H1 (cell line): Measurements from ENCODE around the gene ZMYND10. TPM values are rescaled to one million over a fixed set of nuclear protein-coding genes. Genes with fewer than 3 reads are reported as not detected.

Experiments used
- CTCF ChIA-PET: fragments of 300-600 bp; sonication (Branson Sonifier 250); formaldehyde crosslinking; loops from one replicate; lab custom pipeline; 2021; ENCODE audit not compliant: partially characterized antibody; lab: Charles Lee
- POLR2A ChIA-PET: fragments of 300-600 bp; sonication (Branson Sonifier 250); formaldehyde crosslinking; loops from one replicate; lab custom pipeline; 2021; ENCODE audit warnings: inconsistent platforms; ENCODE audit not compliant: partially characterized antibody; lab: Charles Lee
- DNase-seq, 2 experiments: peaks; one replicate each; pipeline versions ENCODE4 v3.0.0 to v3.0.0-alpha.2; 2010 to 2022; ENCODE audit warnings: low spot score in 2 of 2, low read depth in 1 of 2, mixed read lengths in 1 of 2
- FAIRE-seq: peaks from 2 replicates; lab custom pipeline; 2011; peaks lifted over from hg19 to GRCh38; lab: Jason Lieb, UNC
- H2AFZ ChIP-seq: 2 replicates; pipeline ENCODE4 v1.8.1; 2012; ENCODE audit warnings: low read length, inconsistent platforms
- H2AK5ac ChIP-seq: 2 replicates; pipeline ENCODE4 v1.6.1; 2013; ENCODE audit warnings: low read depth, low read length
- H2BK120ac ChIP-seq: replicated peaks from 2 replicates; pipeline ENCODE3; 2013; ENCODE audit warnings: low read depth, low read length, inconsistent platforms
- H2BK12ac ChIP-seq: 2 replicates; pipeline ENCODE4 v1.6.1; 2013; ENCODE audit warnings: low read depth, low read length
- H2BK15ac ChIP-seq: 2 replicates; pipeline ENCODE4 v1.6.1; 2013; ENCODE audit warnings: low read length
- H2BK20ac ChIP-seq: 2 replicates; pipeline ENCODE4 v1.6.1; 2013; ENCODE audit warnings: low read length
- H2BK5ac ChIP-seq: 2 replicates; pipeline ENCODE4 v1.6.1; 2013; ENCODE audit warnings: low read depth, low read length
- H3K14ac ChIP-seq: 2 replicates; pipeline ENCODE4 v1.6.1; 2013; ENCODE audit warnings: inconsistent platforms; ENCODE audit not compliant: insufficient read length
- H3K18ac ChIP-seq: 2 replicates; pipeline ENCODE4 v1.6.1; 2013; ENCODE audit warnings: low read length; ENCODE audit errors: extremely low read depth
- H3K23ac ChIP-seq: 2 replicates; pipeline ENCODE4 v1.6.1; 2013; ENCODE audit warnings: inconsistent platforms; ENCODE audit not compliant: insufficient read length
- H3K23me2 ChIP-seq: 2 replicates; pipeline ENCODE4 v1.6.1; 2013; ENCODE audit warnings: low read depth, low read length
- H3K27ac ChIP-seq: 2 replicates; pipeline ENCODE4 v1.6.1; 2011; ENCODE audit warnings: low read depth, low read length, inconsistent platforms
- H3K27me3 ChIP-seq, 4 experiments: replicated peaks in 1 of 4; 1 replicate in 1 of 4; 2 replicates in 3 of 4; pipeline versions ENCODE4 v1.6.1 to v1.8.1; 2011 to 2013; ENCODE audit warnings: low read length in 3 of 4, mild to moderate bottlenecking in 3 of 4, inconsistent platforms in 2 of 4, mixed read lengths in 2 of 4, moderate library complexity in 1 of 4; ENCODE audit not compliant: control insufficient read depth in 3 of 4, insufficient read depth in 3 of 4; ENCODE audit errors: extremely low read depth in 1 of 4
- H3K36me3 ChIP-seq, 4 experiments: 2 replicates each; pipeline versions ENCODE4 v1.6.1 to v1.8.1; 2011 to 2013; ENCODE audit warnings: mild to moderate bottlenecking in 4 of 4, low read length in 3 of 4, moderate library complexity in 2 of 4, control low read depth in 1 of 4, inconsistent platforms in 1 of 4; ENCODE audit not compliant: insufficient read depth in 4 of 4, control insufficient read depth in 2 of 4
- H3K4ac ChIP-seq: replicated peaks from 2 replicates; pipeline ENCODE3; 2013; ENCODE audit warnings: low read length, low read depth, mixed read lengths, inconsistent platforms; ENCODE audit not compliant: insufficient read length
- H3K4me1 ChIP-seq, 4 experiments: replicated peaks in 1 of 4; 1 replicate in 1 of 4; 2 replicates in 3 of 4; pipeline versions ENCODE4 v1.6.1 to v1.8.1; 2011 to 2013; ENCODE audit warnings: low read length in 3 of 4, inconsistent platforms in 2 of 4, mixed read lengths in 1 of 4; ENCODE audit not compliant: insufficient read depth in 4 of 4, control insufficient read depth in 3 of 4
- H3K4me2 ChIP-seq, 2 experiments: 2 replicates each; pipeline versions ENCODE4 v1.6.1 to v1.8.1; 2011 to 2013; ENCODE audit warnings: low read depth in 2 of 2, low read length in 2 of 2, control low read depth in 1 of 2, inconsistent platforms in 1 of 2, mild to moderate bottlenecking in 1 of 2; ENCODE audit not compliant: insufficient read depth in 1 of 2
- H3K4me3 ChIP-seq, 4 experiments: fragments of 200-600, 300-600 bp in 1 of 4; sonication (generic), shearing (Covaris generic), sonication (Bioruptor Twin) in 1 of 4; 2 replicates each; pipeline versions ENCODE4 v1.5.1 to v1.8.1; 2011 to 2016; ENCODE audit warnings: low read length in 4 of 4, low read depth in 3 of 4, control low read depth in 2 of 4, inconsistent platforms in 2 of 4, mild to moderate bottlenecking in 2 of 4, mixed read lengths in 1 of 4, moderate library complexity in 1 of 4; ENCODE audit not compliant: insufficient read depth in 2 of 4; ENCODE audit errors: extremely low read depth in 1 of 4
- H3K56ac ChIP-seq: replicated peaks from 2 replicates; pipeline ENCODE3; 2013; ENCODE audit warnings: low read depth, mild to moderate bottlenecking, mixed read lengths, low read length, inconsistent platforms; ENCODE audit not compliant: insufficient read length
- H3K79me1 ChIP-seq: 2 replicates; pipeline ENCODE4 v1.6.1; 2013; ENCODE audit warnings: low read depth, low read length, control low read depth
- H3K79me2 ChIP-seq, 2 experiments: 2 replicates each; pipeline versions ENCODE4 v1.6.1 to v1.8.1; 2012 to 2013; ENCODE audit warnings: low read length in 2 of 2, mild to moderate bottlenecking in 2 of 2, inconsistent platforms in 1 of 2; ENCODE audit not compliant: insufficient read depth in 2 of 2, control insufficient read depth in 1 of 2
- H3K9ac ChIP-seq, 4 experiments: replicated peaks in 1 of 4; 1 replicate in 1 of 4; 2 replicates in 3 of 4; pipeline versions ENCODE4 v1.6.1 to v1.8.1; 2011 to 2013; ENCODE audit warnings: low read depth in 3 of 4, low read length in 3 of 4, control low read depth in 2 of 4, mild to moderate bottlenecking in 2 of 4, moderate library complexity in 2 of 4, inconsistent platforms in 1 of 4; ENCODE audit errors: extremely low read depth in 1 of 4
- H3K9me3 ChIP-seq, 2 experiments: 2 replicates each; pipeline versions ENCODE4 v1.6.1 to v1.8.1; 2012 to 2013; ENCODE audit warnings: mild to moderate bottlenecking in 2 of 2, moderate library complexity in 2 of 2, control low read depth in 1 of 2, inconsistent platforms in 1 of 2, low read depth in 1 of 2, low read length in 1 of 2, mixed read lengths in 1 of 2; ENCODE audit not compliant: insufficient read depth in 2 of 2
- H4K20me1 ChIP-seq, 2 experiments: replicated peaks in 1 of 2; 2 replicates each; pipeline versions ENCODE3 to v1.8.1; 2011 to 2013; ENCODE audit warnings: inconsistent platforms in 2 of 2, low read length in 2 of 2, mild to moderate bottlenecking in 1 of 2; ENCODE audit not compliant: insufficient read depth in 2 of 2, control insufficient read depth in 1 of 2
- H4K5ac ChIP-seq: 2 replicates; pipeline ENCODE4 v1.6.1; 2013; ENCODE audit warnings: low read length, low read depth, mixed read lengths, inconsistent platforms; ENCODE audit not compliant: insufficient read length
- H4K8ac ChIP-seq: 2 replicates; pipeline ENCODE4 v1.8.0; 2013; ENCODE audit warnings: mild to moderate bottlenecking, moderate library complexity, low read length, inconsistent platforms; ENCODE audit not compliant: insufficient read depth; ENCODE audit errors: extremely low read depth
- H4K91ac ChIP-seq: replicated peaks from 2 replicates; pipeline ENCODE3; 2013; ENCODE audit warnings: low read length, mixed read lengths, inconsistent platforms; ENCODE audit not compliant: insufficient read length
- BACH1 ChIP-seq: IDR thresholded peaks from 2 replicates; pipeline ENCODE4 v1.6.1; 2012; ENCODE audit warnings: low read length, improper control_type of control experiment
- GABPA ChIP-seq: IDR thresholded peaks from 2 replicates; pipeline ENCODE4 v1.6.1; 2011; ENCODE audit warnings: mild to moderate bottlenecking, low read length, moderate library complexity, borderline replicate concordance; ENCODE audit not compliant: insufficient read depth
- MAX ChIP-seq: IDR thresholded peaks from 2 replicates; pipeline ENCODE4 v1.6.1; 2012; ENCODE audit warnings: inconsistent platforms
- TAF1 ChIP-seq: IDR thresholded peaks from 2 replicates; pipeline ENCODE4 v1.6.1; 2011; ENCODE audit warnings: mild to moderate bottlenecking, low read depth, low read length
- TBP ChIP-seq: IDR thresholded peaks from 2 replicates; pipeline ENCODE4 v1.6.1; 2011; ENCODE audit warnings: low read depth, low read length, improper control_type of control experiment
- YY1 ChIP-seq: IDR thresholded peaks from 2 replicates; pipeline ENCODE4 v1.6.1; 2011; ENCODE audit warnings: low read depth, mild to moderate bottlenecking, low read length
- WGBS, 2 experiments: shearing (Covaris generic) in 1 of 2; methylation state at CpG; one replicate each; pipeline versions ENCODE4 v1.1.6 to v1.1.7; 2013 to 2015; ENCODE audit warnings: low lambda C conversion rate in 2 of 2, mixed read lengths in 2 of 2, inconsistent platforms in 1 of 2, low coverage in 1 of 2, missing lambda C conversion rate in 1 of 2; ENCODE audit not compliant: insufficient replicate concordance in 2 of 2, insufficient coverage in 1 of 2, insufficient read length in 1 of 2; ENCODE audit errors: extremely low coverage in 1 of 2, missing lambda C conversion rate in 1 of 2; 5-methylcytosine and 5-hydroxymethylcytosine counted together
- polyA plus RNA-seq, 7 experiments: library from polyadenylated mRNA; depleted of rRNA in 3 of 7; stranded (reverse) in 5 of 7; unstranded in 2 of 7; fragments of >200 nt in 5 of 7; fragments of 200-250 nt in 2 of 7; gene quantifications; 1 replicate in 5 of 7; 2 replicates in 1 of 7; 4 replicates in 1 of 7; pipeline versions ENCODE4 v1.2.1 to v1.2.3, GENCODE V29; 2011 to 2013; ENCODE audit warnings: missing spikeins in 2 of 7, mixed read lengths in 2 of 7
- total RNA-seq: library from RNA; stranded (reverse); fragmentation: NEBNext Ultra II Directional; extraction: Animal tissue kit (Norgen Biotek cat#: 25700); gene quantifications from 2 replicates; pipeline ENCODE4 v1.2.1, GENCODE V29; 2021
- TF ChIP-seq, protein P1 (sequence below), 3 experiments: IDR thresholded peaks; 1 replicate in 2 of 3; 2 replicates in 1 of 3; pipeline versions ENCODE4 v1.5.1 to v1.6.1; 2011; ENCODE audit warnings: low read length in 3 of 3, mild to moderate bottlenecking in 3 of 3, inconsistent platforms in 2 of 3, low read depth in 1 of 3, moderate library complexity in 1 of 3; ENCODE audit not compliant: insufficient read depth in 1 of 3; ENCODE audit errors: control extremely low read depth in 1 of 3

Gene ZMYND10
- total and polyA plus RNA-seq, 2 of the 8 experiments (the other 6 are each of a cell fraction or from before 2014, with no cell fraction given): 0.56 to 0.79 TPM

GRCh38 chr3:50303013-50303815 lies 42.3 kb downstream of the ZMYND10 start, which contains the start of gene HYAL1:
Gene HYAL1 (minus strand): TSS chr3:50303574. CDS start chr3:50302956, 618 bp downstream.
- Histone ChIP-seq H4K5ac (no peak within 1 kb of the TSS), H2AK5ac (peak within 1 kb of the TSS; percentile 26; the same call in 1 of the 2 replicates), H2AFZ (no peak within 1 kb of the TSS), H3K23ac (no peak within 1 kb of the TSS), H3K79me1 (no peaks in the 10 kb centered on the region), H2BK20ac (no peak within 1 kb of the TSS), H3K9me3 (peaks cover 6 to 16% of the 10 kb centered on the region in 2 experiments; a peak in 3 of 4 replicates), H3K9ac (no peak within 1 kb of the TSS; a peak in 1 of 7 replicates), H2BK120ac (no peak within 1 kb of the TSS), H3K4me1 (peaks cover 0 to 25% (median 12%) of the 10 kb centered on the region in 4 experiments; a peak in 6 of 7 replicates), H3K23me2 (peaks cover 5% of the 10 kb centered on the region; the same call in 1 of the 2 replicates), H3K79me2 (no peaks in the 10 kb centered on the region), H3K18ac (peak within 1 kb of the TSS; percentile 85), H2BK5ac (peak within 1 kb of the TSS; percentile 32; the same call in 1 of the 2 replicates), H3K27me3 (no peaks in the 10 kb centered on the region), H4K8ac (peak within 1 kb of the TSS; percentile 41), H3K14ac (no peak within 1 kb of the TSS), H4K20me1 (no peaks in the 10 kb centered on the region), H3K36me3 (no peaks in the 10 kb centered on the region), H2BK12ac (peak within 1 kb of the TSS; percentile 77; the same call in 1 of the 2 replicates), H3K56ac (peak within 1 kb of the TSS; percentile 14), H3K4me2 (peak within 1 kb of the TSS; percentile 43 to 44; a peak in 3 of 4 replicates), H2BK15ac (peak within 1 kb of the TSS; percentile 46; the same call in 1 of the 2 replicates), H3K4me3 (peak within 1 kb of the TSS in 1 of 4 experiments; percentile 23; a peak in 1 of 8 replicates), H3K27ac (no peak within 1 kb of the TSS), H3K4ac (peak within 1 kb of the TSS; percentile 13), H4K91ac (peak within 1 kb of the TSS; percentile 12)
- POLR2A ChIA-PET: interaction anchor here (1.0 to 11.3 kb wide), 4 partner anchors 11 to 39 kb away, joined by 3 to 149 read pairs (median 10); partner anchors contain the start of genes HYAL2, IFRD2 and TUSC2
- DNase-seq (peak in 1 of 2 experiments; percentile 85), FAIRE-seq (peak; percentile 24)
- WGBS, 2 experiments: 64% methylated on average over 14 of the region's 14 CpGs; no CpG with 5 or more reads in 1 of the 2 experiments
- CTCF ChIA-PET: interaction anchor here (0.8 to 3.6 kb wide), 9 partner anchors 9 to 50 kb away, joined by 3 to 24 read pairs (median 5); partner anchors contain the start of genes HYAL2 and IFRD2
- TF ChIP-seq BACH1 (no peak), GABPA (no peak), TBP (peak; percentile 52; the same call in 1 of the 2 replicates), MAX (peak; percentile 57), YY1 (no peak), TAF1 (peak; percentile 58; the same call in 1 of the 2 replicates)
- TF ChIP-seq, protein P1, sequence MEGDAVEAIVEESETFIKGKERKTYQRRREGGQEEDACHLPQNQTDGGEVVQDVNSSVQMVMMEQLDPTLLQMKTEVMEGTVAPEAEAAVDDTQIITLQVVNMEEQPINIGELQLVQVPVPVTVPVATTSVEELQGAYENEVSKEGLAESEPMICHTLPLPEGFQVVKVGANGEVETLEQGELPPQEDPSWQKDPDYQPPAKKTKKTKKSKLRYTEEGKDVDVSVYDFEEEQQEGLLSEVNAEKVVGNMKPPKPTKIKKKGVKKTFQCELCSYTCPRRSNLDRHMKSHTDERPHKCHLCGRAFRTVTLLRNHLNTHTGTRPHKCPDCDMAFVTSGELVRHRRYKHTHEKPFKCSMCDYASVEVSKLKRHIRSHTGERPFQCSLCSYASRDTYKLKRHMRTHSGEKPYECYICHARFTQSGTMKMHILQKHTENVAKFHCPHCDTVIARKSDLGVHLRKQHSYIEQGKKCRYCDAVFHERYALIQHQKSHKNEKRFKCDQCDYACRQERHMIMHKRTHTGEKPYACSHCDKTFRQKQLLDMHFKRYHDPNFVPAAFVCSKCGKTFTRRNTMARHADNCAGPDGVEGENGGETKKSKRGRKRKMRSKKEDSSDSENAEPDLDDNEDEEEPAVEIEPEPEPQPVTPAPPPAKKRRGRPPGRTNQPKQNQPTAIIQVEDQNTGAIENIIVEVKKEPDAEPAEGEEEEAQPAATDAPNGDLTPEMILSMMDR (IDR thresholded peaks at IDR 0.05; ENCODE audit: control extremely low read depth in 1 of 3, insufficient read depth in 1 of 3, low read depth in 1 of 3, low read length in 3 of 3): peak in 2 of 3 experiments; percentile 39 to 41; a peak in 3 of 4 replicates
